ENCODE measurements around the gene KRT7.

KRT7 gene

DNA sequence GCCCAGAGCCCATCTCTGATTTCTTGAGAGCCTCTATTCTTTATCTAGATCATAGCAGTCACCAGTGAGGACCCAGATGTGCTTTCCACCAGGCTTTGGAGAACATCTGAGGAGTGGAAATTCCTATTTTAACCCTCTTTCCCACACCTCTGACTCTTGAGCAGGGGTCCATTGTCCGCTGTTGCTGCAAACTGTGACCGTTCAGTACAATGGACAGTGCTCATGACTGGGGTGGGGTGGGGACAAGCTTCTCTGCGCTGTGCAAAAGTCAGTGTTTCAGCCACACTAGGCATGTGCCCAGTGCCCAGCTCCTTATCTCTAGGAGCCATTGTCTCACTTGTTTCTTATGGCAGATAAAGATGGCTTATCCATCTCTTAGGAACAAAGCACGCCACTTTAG is 16.9 kb upstream of the KRT7 start:
- TF ChIP-seq, protein P1, sequence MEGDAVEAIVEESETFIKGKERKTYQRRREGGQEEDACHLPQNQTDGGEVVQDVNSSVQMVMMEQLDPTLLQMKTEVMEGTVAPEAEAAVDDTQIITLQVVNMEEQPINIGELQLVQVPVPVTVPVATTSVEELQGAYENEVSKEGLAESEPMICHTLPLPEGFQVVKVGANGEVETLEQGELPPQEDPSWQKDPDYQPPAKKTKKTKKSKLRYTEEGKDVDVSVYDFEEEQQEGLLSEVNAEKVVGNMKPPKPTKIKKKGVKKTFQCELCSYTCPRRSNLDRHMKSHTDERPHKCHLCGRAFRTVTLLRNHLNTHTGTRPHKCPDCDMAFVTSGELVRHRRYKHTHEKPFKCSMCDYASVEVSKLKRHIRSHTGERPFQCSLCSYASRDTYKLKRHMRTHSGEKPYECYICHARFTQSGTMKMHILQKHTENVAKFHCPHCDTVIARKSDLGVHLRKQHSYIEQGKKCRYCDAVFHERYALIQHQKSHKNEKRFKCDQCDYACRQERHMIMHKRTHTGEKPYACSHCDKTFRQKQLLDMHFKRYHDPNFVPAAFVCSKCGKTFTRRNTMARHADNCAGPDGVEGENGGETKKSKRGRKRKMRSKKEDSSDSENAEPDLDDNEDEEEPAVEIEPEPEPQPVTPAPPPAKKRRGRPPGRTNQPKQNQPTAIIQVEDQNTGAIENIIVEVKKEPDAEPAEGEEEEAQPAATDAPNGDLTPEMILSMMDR (IDR thresholded peaks at IDR 0.05; ENCODE audit: control extremely low read depth, extremely low read depth, low read depth, missing control alignments): no peak
- ChIA-PET CTCF (interaction anchor here (0.7 to 1.2 kb wide), 4 partner anchors 20 to 63 kb away, joined by 3 to 4 read pairs (median 4); no protein-coding TSS in a partner anchor), POLR2A (no interaction called here)
- no peak for DNase-seq (ENCODE audit: extremely low spot score)

DNA sequence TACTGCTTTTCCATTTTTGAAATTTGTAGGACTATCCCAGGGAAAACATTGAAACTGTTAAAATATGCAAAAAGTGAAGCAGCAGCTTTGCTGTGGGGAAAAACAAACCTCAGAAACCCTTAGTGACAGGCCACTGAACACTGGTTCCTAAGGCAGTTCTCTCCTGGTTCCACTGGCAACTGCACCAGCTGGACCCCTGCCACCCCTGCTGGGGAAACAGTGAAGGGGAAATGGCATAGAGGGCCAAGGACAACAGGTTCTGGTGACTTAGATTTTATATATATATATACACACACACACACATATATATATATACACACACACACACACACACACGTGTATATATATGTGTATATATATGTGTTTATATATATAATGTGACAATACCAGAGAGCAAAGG is 16.2 kb upstream of the KRT7 start:
- POLR2A ChIA-PET: no interaction called here

DNA sequence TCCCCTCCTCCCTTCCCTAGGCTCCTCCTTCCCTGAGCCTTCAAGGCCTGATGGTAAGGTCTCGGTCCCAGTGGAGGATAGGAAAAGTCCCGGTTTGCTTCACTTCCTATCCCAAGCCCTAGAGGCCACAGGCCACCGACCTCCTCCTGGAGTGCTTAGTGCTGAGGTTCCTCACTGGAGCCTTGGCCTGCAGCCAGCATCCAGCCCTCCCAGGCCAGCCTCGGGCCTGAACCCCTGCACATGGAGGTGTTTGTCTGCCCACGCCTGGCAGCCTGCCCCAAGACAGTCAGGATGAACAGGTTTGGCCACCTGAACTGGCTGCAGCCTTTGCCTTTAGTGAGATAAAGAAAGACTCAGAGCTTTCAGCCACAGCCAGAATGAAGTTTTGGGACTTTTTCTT is 15.8 kb upstream of the KRT7 start:
- ChIA-PET CTCF (interaction anchor here (1.0 kb wide), 1 partner anchor 21 kb away, joined by 3 read pairs; no protein-coding TSS in a partner anchor), POLR2A (no interaction called here)
- no peak for DNase-seq (ENCODE audit: extremely low spot score)
- TF ChIP-seq, protein P1 (IDR thresholded peaks at IDR 0.05; ENCODE audit: control extremely low read depth, extremely low read depth, low read depth, missing control alignments): no peak

More for the DNA sequence above, 16.2 kb upstream of the KRT7 start:
- DNase-seq (ENCODE audit: extremely low spot score): no peak
- TF ChIP-seq, protein P1 (IDR thresholded peaks at IDR 0.05; ENCODE audit: control extremely low read depth, extremely low read depth, low read depth, missing control alignments): no peak
- CTCF ChIA-PET: interaction anchor here (1.0 kb wide), 2 partner anchors 21 to 24 kb away, joined by 3 read pairs; no protein-coding TSS in a partner anchor

DNA sequence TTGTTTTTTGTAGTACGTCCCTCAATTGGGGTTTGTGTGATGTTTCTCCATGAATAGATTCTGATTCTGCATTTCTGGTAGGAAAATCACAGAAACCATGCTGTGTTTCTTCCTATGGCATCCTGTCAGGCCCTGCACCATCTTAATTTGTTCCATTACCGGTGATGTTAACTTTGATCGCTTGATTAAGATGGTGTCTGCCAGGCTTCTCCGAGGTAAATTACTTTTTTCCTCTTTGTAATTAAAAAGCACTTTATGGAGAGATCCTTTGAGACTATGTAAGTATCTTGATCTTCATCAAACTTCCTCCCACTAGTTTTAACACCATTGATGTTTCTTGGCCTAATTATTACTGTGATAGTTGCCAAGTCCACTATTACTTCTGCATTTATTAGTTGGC is 15.0 kb upstream of the KRT7 start:
- ChIA-PET POLR2A (no interaction called here), CTCF (no interaction called here)
- no peak for DNase-seq (ENCODE audit: extremely low spot score)
- TF ChIP-seq, protein P1 (IDR thresholded peaks at IDR 0.05; ENCODE audit: control extremely low read depth, extremely low read depth, low read depth, missing control alignments): no peak

DNA sequence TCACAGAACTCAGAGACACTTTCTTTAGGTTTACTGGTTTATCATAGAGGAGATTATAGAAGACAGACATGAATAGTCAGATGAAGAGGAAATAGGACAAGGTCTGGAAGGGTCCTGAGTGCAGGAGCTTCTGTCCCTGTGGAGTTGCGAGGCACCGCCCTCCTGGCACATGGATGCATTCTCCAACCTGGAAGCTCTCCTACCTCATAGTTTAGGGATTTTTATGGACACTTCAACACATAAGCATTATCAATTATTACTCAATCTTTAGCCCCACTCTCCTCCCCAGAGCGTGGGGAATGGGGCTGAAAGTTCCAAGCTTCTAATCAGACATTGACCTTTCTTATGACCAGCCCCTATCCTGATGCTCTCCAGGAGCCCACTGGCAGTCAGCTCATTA is 12.6 kb upstream of the KRT7 start:
- POLR2A ChIA-PET: no interaction called here
- no peak for DNase-seq (ENCODE audit: extremely low spot score)

DNA sequence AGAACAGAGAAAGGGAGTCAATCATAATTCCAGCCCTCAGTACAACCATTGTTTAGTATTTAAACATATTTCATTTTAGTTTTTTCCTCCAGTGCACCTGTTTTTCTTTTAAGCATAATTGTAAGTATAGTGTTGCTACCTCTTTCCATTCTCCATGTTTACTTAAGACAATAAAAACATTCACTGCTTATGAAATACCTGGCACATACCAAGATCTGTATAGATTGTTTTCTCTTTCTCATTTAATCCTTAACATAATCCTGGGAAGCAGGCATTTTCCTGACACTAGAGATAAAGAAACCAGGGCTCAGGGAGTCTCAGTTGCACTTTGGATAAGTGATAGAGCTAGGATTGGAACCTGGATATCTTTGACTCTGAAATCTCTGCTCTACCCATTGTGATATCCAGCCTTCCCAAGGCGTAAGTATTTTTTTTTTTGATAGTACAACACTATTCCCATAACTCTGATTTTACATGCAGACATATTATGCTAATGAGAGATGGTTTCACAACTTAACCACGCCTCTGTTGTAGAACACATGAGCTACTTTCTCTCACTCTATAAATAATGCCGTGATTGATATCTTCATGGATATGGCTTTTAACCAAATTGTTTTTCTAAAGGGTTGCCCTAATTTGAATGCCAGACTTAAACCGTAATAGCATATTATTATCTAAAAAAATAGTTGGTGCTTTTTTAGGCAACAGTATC is 11.8 kb upstream of the KRT7 start:
- no peak for DNase-seq (ENCODE audit: extremely low spot score)
- ChIA-PET CTCF (interaction anchor here (0.6 to 5.6 kb wide), 22 partner anchors 9 to 195 kb away, joined by 3 to 48 read pairs (median 4); no protein-coding TSS in a partner anchor), POLR2A (interaction anchor here (0.6 kb wide), 1 partner anchor 873 kb away, joined by 3 read pairs; no protein-coding TSS in a partner anchor)
- TF ChIP-seq, protein P1 (IDR thresholded peaks at IDR 0.05; ENCODE audit: control extremely low read depth, extremely low read depth, low read depth, missing control alignments): no peak

More for the DNA sequence above, 12.6 kb upstream of the KRT7 start:
- CTCF ChIA-PET: interaction anchor here (1.1 to 4.3 kb wide), 9 partner anchors 12 to 195 kb away, joined by 3 to 38 read pairs (median 6); no protein-coding TSS in a partner anchor
- TF ChIP-seq, protein P1 (IDR thresholded peaks at IDR 0.05; ENCODE audit: control extremely low read depth, extremely low read depth, low read depth, missing control alignments): no peak
